PC-3 (cell line): ENCODE measurements around the gene PTGFR.

ENCODE experiments used
- CTCF ChIP-seq: fragments of 300-600 bp; sonication (generic); conservative IDR thresholded peaks from 2 replicates; pipeline ENCODE4 v1.5.1; 2017; ENCODE audit warnings: antibody characterized with exemption, low read depth, mild to moderate bottlenecking, low read length
- EZH2 ChIP-seq: fragments of 300-600 bp; sonication (generic); IDR thresholded peaks from one replicate; pipeline ENCODE4 v1.6.1; 2017; ENCODE audit warnings: antibody characterized with exemption, mild to moderate bottlenecking, low read length; ENCODE audit not compliant: unreplicated experiment
- EZH2phosphoT487 ChIP-seq: fragments of 300-600 bp; sonication (generic); IDR thresholded peaks from 2 replicates; pipeline ENCODE4 v1.6.1; 2018; ENCODE audit warnings: mild to moderate bottlenecking, antibody characterized with exemption, low read length, borderline replicate concordance

GRCh38 chr1:78468521-78468920 is 22.3 kb upstream of the PTGFR start:
- no peak for TF ChIP-seq EZH2phosphoT487
- TF ChIP-seq CTCF, result no peak
- no peak for TF ChIP-seq EZH2
